Mesothelial cell of epicardium (in vitro differentiated cells): Measurements from ENCODE around the gene CADM1. TPM values are rescaled to one million over a fixed set of nuclear protein-coding genes. Genes with fewer than 3 reads are reported as not detected.

ENCODE experiments used
- DNase-seq, 2 experiments: peaks; one replicate each; pipeline ENCODE4 v3.0.0; 2021; ENCODE audit warnings: low spot score in 2 of 2; ENCODE audit not compliant: unreplicated experiment in 2 of 2
- H3K27ac Mint-ChIP-seq: 2 replicates; pipeline ENCODE4 v1.8.0; 2021; ENCODE audit warnings: mixed read lengths
- H3K27me3 Mint-ChIP-seq: 2 replicates; pipeline ENCODE4 v1.8.0; 2021; ENCODE audit warnings: low read depth, mixed read lengths
- H3K36me3 Mint-ChIP-seq: 2 replicates; pipeline ENCODE4 v1.8.0; 2021; ENCODE audit warnings: mixed read lengths
- H3K4me1 Mint-ChIP-seq: 2 replicates; pipeline ENCODE4 v1.8.0; 2021; ENCODE audit warnings: mixed read lengths
- H3K4me3 Mint-ChIP-seq: 2 replicates; pipeline ENCODE4 v1.8.0; 2021; ENCODE audit warnings: mild to moderate bottlenecking, moderate library complexity, mixed read lengths
- H3K9me3 Mint-ChIP-seq: 2 replicates; pipeline ENCODE4 v1.8.0; 2021; ENCODE audit warnings: mixed read lengths
- total RNA-seq: library from RNA; stranded (reverse); gene quantifications from 3 replicates; pipeline ENCODE4 v1.2.1, GENCODE V29; 2021
- TF ChIP-seq, protein P1 (sequence below): fragments of 200-600 bp; sonication (generic); IDR thresholded peaks from one replicate; pipeline ENCODE4 v1.5.0; 2021; ENCODE audit warnings: antibody characterized with exemption; ENCODE audit not compliant: unreplicated experiment

The CADM1 gene
- total RNA-seq, 1 donor from 2014 or later: 60.9 TPM

DNA sequence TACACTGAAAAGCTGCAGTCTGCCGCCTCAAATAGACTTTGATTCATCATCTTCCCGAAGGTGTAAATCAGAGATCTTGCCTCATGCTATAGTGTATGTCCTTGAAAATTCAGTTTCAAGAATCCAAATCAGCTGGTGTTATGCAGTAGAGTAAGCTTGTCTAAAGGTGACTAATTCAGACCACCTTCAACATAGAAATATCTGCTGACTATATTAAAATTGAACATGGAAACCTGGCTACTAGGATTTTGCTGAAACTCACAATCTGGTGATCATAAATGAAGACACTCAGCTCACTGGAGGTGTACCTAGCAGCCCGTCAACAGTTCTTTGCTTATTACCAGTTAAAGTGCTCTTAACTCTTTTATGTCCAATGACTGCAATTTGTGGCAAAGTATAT, 266.6 kb downstream of the CADM1 start:
- H3K9me3 Mint-ChIP-seq: no peaks in the 10 kb centered on the region

GRCh38 chr11:115234794-115235193, 269.4 kb downstream of the CADM1 start:
- Mint-ChIP-seq H3K27ac (no peak overlapping the region), H3K4me1 (peaks cover 23% of the 10 kb centered on the region), H3K9me3 (no peaks in the 10 kb centered on the region), H3K4me3 (no peak overlapping the region), H3K27me3 (no peaks in the 10 kb centered on the region), H3K36me3 (peaks cover 6% of the 10 kb centered on the region)
- TF ChIP-seq, protein P1, sequence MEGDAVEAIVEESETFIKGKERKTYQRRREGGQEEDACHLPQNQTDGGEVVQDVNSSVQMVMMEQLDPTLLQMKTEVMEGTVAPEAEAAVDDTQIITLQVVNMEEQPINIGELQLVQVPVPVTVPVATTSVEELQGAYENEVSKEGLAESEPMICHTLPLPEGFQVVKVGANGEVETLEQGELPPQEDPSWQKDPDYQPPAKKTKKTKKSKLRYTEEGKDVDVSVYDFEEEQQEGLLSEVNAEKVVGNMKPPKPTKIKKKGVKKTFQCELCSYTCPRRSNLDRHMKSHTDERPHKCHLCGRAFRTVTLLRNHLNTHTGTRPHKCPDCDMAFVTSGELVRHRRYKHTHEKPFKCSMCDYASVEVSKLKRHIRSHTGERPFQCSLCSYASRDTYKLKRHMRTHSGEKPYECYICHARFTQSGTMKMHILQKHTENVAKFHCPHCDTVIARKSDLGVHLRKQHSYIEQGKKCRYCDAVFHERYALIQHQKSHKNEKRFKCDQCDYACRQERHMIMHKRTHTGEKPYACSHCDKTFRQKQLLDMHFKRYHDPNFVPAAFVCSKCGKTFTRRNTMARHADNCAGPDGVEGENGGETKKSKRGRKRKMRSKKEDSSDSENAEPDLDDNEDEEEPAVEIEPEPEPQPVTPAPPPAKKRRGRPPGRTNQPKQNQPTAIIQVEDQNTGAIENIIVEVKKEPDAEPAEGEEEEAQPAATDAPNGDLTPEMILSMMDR: no peak
- no peak for DNase-seq

More for the DNA sequence above, 266.6 kb downstream of the CADM1 start:
- H3K36me3 Mint-ChIP-seq: no peaks in the 10 kb centered on the region
- H3K27ac Mint-ChIP-seq: no peak overlapping the region
- H3K4me3 Mint-ChIP-seq: no peak overlapping the region
- H3K27me3 Mint-ChIP-seq: no peaks in the 10 kb centered on the region
- peaks cover 46% of the 10 kb centered on the region for H3K4me1 Mint-ChIP-seq
- no peak for DNase-seq
- TF ChIP-seq, protein P1: no peak

GRCh38 chr11:115226556-115226955, 277.7 kb downstream of the CADM1 start:
- Mint-ChIP-seq H3K4me3 (no peak overlapping the region), H3K4me1 (peaks cover 15% of the 10 kb centered on the region), H3K36me3 (peaks cover 17% of the 10 kb centered on the region), H3K9me3 (no peaks in the 10 kb centered on the region), H3K27ac (peak overlapping the region; percentile 60), H3K27me3 (no peaks in the 10 kb centered on the region)
- TF ChIP-seq, protein P1: no peak
- no peak for DNase-seq

DNA sequence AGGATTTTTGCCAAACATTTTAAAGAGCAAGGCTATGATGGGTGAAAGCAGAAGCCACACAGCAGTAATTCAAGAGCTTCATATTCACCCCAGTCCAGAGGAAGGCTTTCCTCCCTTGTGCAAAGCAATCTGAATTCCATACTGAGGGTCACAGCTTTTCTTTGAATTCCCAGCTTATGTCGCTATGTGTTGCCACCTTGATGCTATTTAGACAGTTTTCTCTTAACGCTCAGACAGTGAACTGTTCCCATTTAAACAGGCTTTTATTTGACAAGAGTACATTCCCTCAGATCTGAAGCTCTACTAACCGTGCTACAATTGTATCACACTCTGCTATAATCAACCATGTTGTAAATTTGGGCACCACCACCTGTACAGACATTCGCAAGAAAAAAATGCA, 279.7 kb downstream of the CADM1 start:
- H3K36me3 Mint-ChIP-seq: peaks cover 15% of the 10 kb centered on the region
- H3K9me3 Mint-ChIP-seq: no peaks in the 10 kb centered on the region
- TF ChIP-seq, protein P1: no peak
- H3K27me3 Mint-ChIP-seq: no peaks in the 10 kb centered on the region
- no peak for DNase-seq
- no peak overlapping the region for H3K4me3 Mint-ChIP-seq
- H3K4me1 Mint-ChIP-seq: peaks cover 19% of the 10 kb centered on the region
- no peak overlapping the region for H3K27ac Mint-ChIP-seq

DNA sequence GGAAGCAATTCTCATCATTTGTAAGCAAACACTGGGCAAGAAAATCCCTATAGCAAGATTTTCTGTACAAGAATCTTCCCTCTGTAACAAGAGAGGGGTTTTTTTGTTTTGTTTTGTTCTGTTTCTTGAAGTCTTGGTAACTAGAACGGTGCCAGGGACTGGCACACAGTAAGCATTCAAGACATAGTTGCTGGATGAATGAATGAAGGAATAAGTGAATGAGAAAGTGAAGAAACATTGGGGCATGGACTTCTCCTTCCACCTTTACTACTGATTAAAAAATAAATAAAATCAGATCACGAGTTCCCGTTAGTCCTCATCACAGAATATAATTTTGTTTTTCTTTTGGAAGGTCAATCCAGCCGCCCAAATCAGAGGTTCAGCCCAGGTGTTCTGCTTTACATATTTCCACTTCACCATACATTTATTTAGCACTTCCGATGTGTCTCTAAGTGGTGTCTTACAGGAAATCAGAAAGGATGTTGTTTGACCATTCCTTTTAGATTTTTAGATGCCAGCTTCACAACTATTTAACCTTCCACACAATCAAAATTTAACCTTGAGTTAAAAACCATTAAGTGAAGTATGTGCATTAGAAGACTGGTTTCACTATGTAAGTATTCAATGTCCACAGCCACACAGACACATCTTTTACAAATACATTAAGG, 281.2 kb downstream of the CADM1 start:
- H3K9me3 Mint-ChIP-seq: no peaks in the 10 kb centered on the region
- TF ChIP-seq, protein P1: no peak
- H3K27me3 Mint-ChIP-seq: no peaks in the 10 kb centered on the region
- peaks cover 15% of the 10 kb centered on the region for H3K36me3 Mint-ChIP-seq
- no peak overlapping the region for H3K4me3 Mint-ChIP-seq
- no peak for DNase-seq
- H3K27ac Mint-ChIP-seq: no peak overlapping the region
- peaks cover 18% of the 10 kb centered on the region for H3K4me1 Mint-ChIP-seq
